HepG2 (cell line): Measurements from ENCODE around the gene C1RL. TPM values are rescaled to one million over a fixed set of nuclear protein-coding genes. Genes with fewer than 3 reads are reported as not detected.
A peak's percentile ranks its signal among the peaks of the same experiment; 100 is the strongest.

Experiments used
- BATF2 ChIP-seq: sonication (generic); formaldehyde crosslinking; IDR thresholded peaks from 2 replicates; pipeline ENCODE4 v1.8.0; 2022; ENCODE audit warnings: mild to moderate bottlenecking, missing genetic modification reagents, moderate library complexity
- FOXO4 ChIP-seq: sonication (generic); formaldehyde crosslinking; conservative IDR thresholded peaks from 2 replicates; pipeline ENCODE4 v1.8.1; 2023; ENCODE audit warnings: missing genetic modification reagents
- KAT2B ChIP-seq: fragments of 150-350 bp; IDR thresholded peaks from 2 replicates; pipeline ENCODE4 v1.6.1; 2014; ENCODE audit warnings: low read depth, low read length, borderline replicate concordance
- MEIS1 ChIP-seq: sonication (generic); formaldehyde crosslinking; IDR thresholded peaks from 2 replicates; pipeline ENCODE4 v1.9.0; 2021; ENCODE audit warnings: mild to moderate bottlenecking, missing genetic modification reagents, moderate library complexity, borderline replicate concordance
- MLXIP ChIP-seq: sonication (generic); formaldehyde crosslinking; IDR thresholded peaks from 2 replicates; pipeline ENCODE4 v1.9.0; 2021; ENCODE audit warnings: missing genetic modification reagents, borderline replicate concordance
- PHF20 ChIP-seq: sonication (generic); formaldehyde crosslinking; IDR thresholded peaks from 2 replicates; pipeline ENCODE4 v1.5.0; 2020; ENCODE audit warnings: mild to moderate bottlenecking, missing genetic modification reagents
- POGK ChIP-seq: sonication (generic); formaldehyde crosslinking; conservative IDR thresholded peaks from 2 replicates; pipeline ENCODE4 v1.8.0; 2022; ENCODE audit warnings: mild to moderate bottlenecking, moderate library complexity, missing genetic modification reagents
- SCMH1 ChIP-seq: sonication (generic); formaldehyde crosslinking; IDR thresholded peaks from 2 replicates; pipeline ENCODE4 v1.9.0; 2021; ENCODE audit warnings: missing genetic modification reagents, mild to moderate bottlenecking, borderline replicate concordance
- STAT6 ChIP-seq: sonication (generic); formaldehyde crosslinking; IDR thresholded peaks from 2 replicates; pipeline ENCODE4 v1.4.0; 2020; ENCODE audit warnings: missing genetic modification reagents, mild to moderate bottlenecking, borderline replicate concordance
- SUZ12 ChIP-seq: fragments of 150-350 bp; IDR thresholded peaks from 2 replicates; pipeline ENCODE4 v1.6.1; 2014; ENCODE audit warnings: low read depth, low read length
- TAF1 ChIP-seq: sonication (generic); formaldehyde crosslinking; IDR thresholded peaks from 2 replicates; pipeline ENCODE4 v1.4.0; 2020; ENCODE audit warnings: missing genetic modification reagents
- XRCC5 ChIP-seq: fragments of 200-400 bp; formaldehyde crosslinking; optimal IDR thresholded peaks from 2 replicates; pipeline ENCODE3; 2017; ENCODE audit warnings: mild to moderate bottlenecking, low read length
- ZBTB7A ChIP-seq: sonication (generic); formaldehyde crosslinking; IDR thresholded peaks from 2 replicates; pipeline ENCODE4 v1.8.0; 2022; ENCODE audit warnings: mild to moderate bottlenecking, missing genetic modification reagents
- ZFP41 ChIP-seq: sonication (generic); formaldehyde crosslinking; IDR thresholded peaks from 2 replicates; pipeline ENCODE4 v1.4.0; 2020; ENCODE audit warnings: mild to moderate bottlenecking, missing genetic modification reagents, borderline replicate concordance
- ZNF24 ChIP-seq: fragments of 450-650 bp; IDR thresholded peaks from 2 replicates; pipeline ENCODE4 v1.6.1; 2017; ENCODE audit warnings: antibody characterized with exemption, mild to moderate bottlenecking
- ZNF317 ChIP-seq: sonication (generic); formaldehyde crosslinking; IDR thresholded peaks from 2 replicates; pipeline ENCODE4 v1.5.0; 2020; ENCODE audit warnings: mild to moderate bottlenecking, missing genetic modification reagents
- ZNF503 ChIP-seq: sonication (generic); formaldehyde crosslinking; IDR thresholded peaks from 2 replicates; pipeline ENCODE4 v1.4.0; 2020; ENCODE audit warnings: missing genetic modification reagents
- ZSCAN9 ChIP-seq: IDR thresholded peaks from 2 replicates; pipeline ENCODE4 v1.6.1; 2016; ENCODE audit warnings: borderline replicate concordance
- polyA plus RNA-seq, 8 experiments: library from polyadenylated mRNA; depleted of rRNA in 3 of 8; stranded (reverse) in 7 of 8; unstranded in 1 of 8; fragments of >200 nt; fragmentation: Illumina TruSeq in 4 of 8; extraction: Trizol in 4 of 8; gene quantifications; 2 replicates each; pipeline versions ENCODE4 v1.2.1 to v1.2.3, GENCODE V29; 2011 to 2016; ENCODE audit warnings: low read depth in 4 of 8, missing spikeins in 1 of 8, mixed read lengths in 1 of 8; ENCODE audit not compliant: insufficient read depth in 1 of 8
- total RNA-seq, 5 experiments: library from RNA; depleted of rRNA; stranded (reverse); fragments of >200 nt; fragmentation: Illumina TruSeq; extraction: Trizol; gene quantifications; 2 replicates each; pipeline ENCODE4 v1.2.3, GENCODE V29; 2016; ENCODE audit warnings: low read depth in 1 of 5

The C1RL gene
- total and polyA plus RNA-seq, 2 of the 13 experiments (the other 11 are each of a cell fraction or from before 2014, with no cell fraction given), result 28.9 to 53.1 TPM

GRCh38 chr12:7060353-7060954 is 48.6 kb downstream of the C1RL start, which contains the start of gene C1S (continued):
- TF ChIP-seq ZNF503 (CRISPR knock-in tag) (no peak), ZBTB7A (no peak), FOXO4 (no peak), KAT2B (no peak), TAF1 (no peak), SCMH1 (CRISPR knock-in tag) (no peak), SUZ12 (no peak; the same call in 1 of the 2 replicates), MLXIP (CRISPR knock-in tag) (no peak), BATF2 (CRISPR knock-in tag) (no peak), ZNF317 (CRISPR knock-in tag) (no peak), STAT6 (CRISPR knock-in tag) (no peak), ZFP41 (CRISPR knock-in tag) (no peak), MEIS1 (CRISPR knock-in tag) (no peak), PHF20 (CRISPR knock-in tag) (no peak), POGK (CRISPR knock-in tag) (no peak), ZSCAN9 (CRISPR knock-in tag) (peak; percentile 38; the same call in 1 of the 2 replicates), ZNF24 (no peak), XRCC5 (peak; percentile 65)
